ENCODE results near the gene RBM20. TPM values are rescaled to one million over a fixed set of nuclear protein-coding genes. Genes with fewer than 3 reads are reported as not detected.
A peak's percentile ranks its signal among the peaks of the same experiment; 100 is the strongest.
"Not testable (repeated sequence)": the region's sequence is repeated elsewhere in the genome, so short reads cannot be mapped to it uniquely, and the experiment has no call there.

RBM20 gene
- total RNA-seq, 4 donors from 2014 or later, result 0.62 to 7.4 (median 3.9) TPM

GRCh38 chr10:110704906-110705476 is 60.9 kb downstream of the RBM20 start:
- Histone ChIP-seq H3K36me3 (no peaks in the 10 kb centered on the region), H3K4me1 (no peaks in the 10 kb centered on the region)
- 77 to 86% methylated on average over 5 of the region's 5 CpGs for WGBS, 2 donors (ENCODE audit: low coverage in 1 of 2)

GRCh38 chr10:110705596-110705995 is 61.5 kb downstream of the RBM20 start:
- H3K9me3 ChIP-seq, H3K27ac ChIP-seq, H3K4me1 ChIP-seq, H3K27me3 ChIP-seq, H3K36me3 ChIP-seq, ATAC-seq, H3K4me3 ChIP-seq: not testable (repeated sequence)
- 86% methylated on average over 2 to 4 of the region's 4 CpGs for WGBS, 2 donors (ENCODE audit: low coverage in 1 of 2)

More at GRCh38 chr10:110704906-110705476, 60.9 kb downstream of the RBM20 start:
- ATAC-seq, result no peak
- H3K27me3 ChIP-seq, result no peaks in the 10 kb centered on the region
- H3K27ac ChIP-seq, result no peak overlapping the region
- TF ChIP-seq EP300 (IDR thresholded peaks at IDR 0.05) (no peak), POLR2AphosphoS5 (IDR thresholded peaks at IDR 0.05) (no peak), CTCF (IDR thresholded peaks at IDR 0.05) (no peak), POLR2A (IDR thresholded peaks at IDR 0.05) (no peak)
- no peaks in the 10 kb centered on the region for H3K9me3 ChIP-seq
- no peak overlapping the region for H3K4me3 ChIP-seq

GRCh38 chr10:110706690-110707098 is 62.6 kb downstream of the RBM20 start:
- Histone ChIP-seq H3K4me1 (no peaks in the 10 kb centered on the region), H3K27ac (peak overlapping the region in 1 of 4 donors; percentile 26), H3K9me3 (no peaks in the 10 kb centered on the region), H3K36me3 (no peaks in the 10 kb centered on the region), H3K27me3 (no peaks in the 10 kb centered on the region), H3K4me3 (no peak overlapping the region)
- TF ChIP-seq EP300 (IDR thresholded peaks at IDR 0.05) (no peak), CTCF (IDR thresholded peaks at IDR 0.05) (no peak), POLR2A (IDR thresholded peaks at IDR 0.05) (no peak), POLR2AphosphoS5 (IDR thresholded peaks at IDR 0.05) (no peak)
- 33 to 34% methylated on average over 1 to 5 of the region's 5 CpGs for WGBS, 2 donors (ENCODE audit: low coverage in 1 of 2)
- no peak for ATAC-seq

GRCh38 chr10:110708776-110709443 is 64.8 kb downstream of the RBM20 start:
- WGBS, 2 donors (ENCODE audit: low coverage in 1 of 2), result 57 to 59% methylated on average over 3 to 5 of the region's 8 CpGs
- H3K4me3 ChIP-seq, result no peak overlapping the region
- H3K36me3 ChIP-seq, result no peaks in the 10 kb centered on the region
- TF ChIP-seq POLR2AphosphoS5 (IDR thresholded peaks at IDR 0.05) (no peak), CTCF (IDR thresholded peaks at IDR 0.05) (no peak)
- no peaks in the 10 kb centered on the region for H3K4me1 ChIP-seq
- ATAC-seq, result no peak
- no peaks in the 10 kb centered on the region for H3K9me3 ChIP-seq
- no peaks in the 10 kb centered on the region for H3K27me3 ChIP-seq
- H3K27ac ChIP-seq, result no peak overlapping the region

- Histone ChIP-seq H3K36me3 (no peaks in the 10 kb centered on the region), H3K4me1 (no peaks in the 10 kb centered on the region), H3K4me3 (no peak overlapping the region), H3K9me3 (no peaks in the 10 kb centered on the region), H3K27ac (no peak overlapping the region), H3K27me3 (no peaks in the 10 kb centered on the region)
- ATAC-seq, result no peak
- no peak for TF ChIP-seq POLR2AphosphoS5 (IDR thresholded peaks at IDR 0.05)
- TF ChIP-seq POLR2A (IDR thresholded peaks at IDR 0.05), result no peak
- TF ChIP-seq EP300 (IDR thresholded peaks at IDR 0.05), result no peak
- no peak for TF ChIP-seq CTCF (IDR thresholded peaks at IDR 0.05)
- WGBS, 2 donors (ENCODE audit: low coverage in 1 of 2), result 93% methylated on average over 3 of the region's 3 CpGs; no CpG with 5 or more reads in 1 of the 2 donors
Measured at GRCh38 chr10:110709444-110709828, 65.3 kb downstream of the RBM20 start.

All from gastroesophageal sphincter (tissue), 4 donors.